HepG2 (cell line): Measurements from ENCODE around the gene GNPAT.

Source experiments
- ARHGAP35 ChIP-seq: sonication (generic); formaldehyde crosslinking; IDR thresholded peaks from 2 replicates; pipeline ENCODE4 v1.9.0; 2022; ENCODE audit warnings: mild to moderate bottlenecking, inconsistent platforms, moderate library complexity, missing genetic modification reagents, borderline replicate concordance
- EZH2 ChIP-seq: conservative IDR thresholded peaks from 2 replicates; pipeline ENCODE4 v1.6.1; 2012; ENCODE audit warnings: mild to moderate bottlenecking, low read depth, low read length, moderate library complexity
- KLF9 ChIP-seq: IDR thresholded peaks from 2 replicates; pipeline ENCODE4 v1.6.1; 2016; ENCODE audit warnings: low read depth
- RARG ChIP-seq: sonication (generic); formaldehyde crosslinking; IDR thresholded peaks from 2 replicates; pipeline ENCODE4 v1.4.0; 2020; ENCODE audit warnings: low read depth, mild to moderate bottlenecking, missing genetic modification reagents
- SIN3A ChIP-seq: IDR thresholded peaks from 2 replicates; pipeline ENCODE4 v1.6.1; 2011; ENCODE audit warnings: low read depth, mild to moderate bottlenecking, control low read depth, low read length, borderline replicate concordance
- ZBTB25 ChIP-seq: IDR thresholded peaks from 2 replicates; pipeline ENCODE4 v1.6.1; 2018; ENCODE audit warnings: missing genetic modification reagents
- ZBTB49 ChIP-seq: sonication (generic); formaldehyde crosslinking; IDR thresholded peaks from 2 replicates; pipeline ENCODE4 v1.4.0; 2020; ENCODE audit warnings: missing genetic modification reagents, borderline replicate concordance
- ZNF207 ChIP-seq: fragments of 450-650 bp; IDR thresholded peaks from 2 replicates; pipeline ENCODE4 v1.6.1; 2016; ENCODE audit warnings: antibody characterized with exemption, borderline replicate concordance
- ZNF335 ChIP-seq: sonication (generic); formaldehyde crosslinking; IDR thresholded peaks from 2 replicates; pipeline ENCODE4 v1.4.0; 2020; ENCODE audit warnings: missing genetic modification reagents

- TF ChIP-seq ZBTB25 (CRISPR knock-in tag) (no peak), SIN3A (no peak), EZH2 (no peak), ZNF335 (CRISPR knock-in tag) (no peak), RARG (CRISPR knock-in tag) (no peak), ARHGAP35 (CRISPR knock-in tag) (no peak), KLF9 (CRISPR knock-in tag) (no peak), ZNF207 (no peak), ZBTB49 (CRISPR knock-in tag) (no peak)
Observed at GRCh38 chr1:231235526-231236207, 5.3 kb upstream of the GNPAT start.
